Stimulated activated CD4-positive, alpha-beta T cell treated with anti-CD3 and anti-CD28 coated beads, Interleukin-15, amount 100 ng/mL, for 48 hours (primary cell): ENCODE results near the gene MAP3K5.

Source experiments
- DNase-seq, 2 donors: peaks; one replicate each; pipeline ENCODE4 v3.0.0-alpha.2; 2020; ENCODE audit warnings: low read depth in 2 of 2

The MAP3K5 gene

GRCh38 chr6:136749359-136749997 lies 42.8 kb downstream of the MAP3K5 start:
- no peak for DNase-seq

DNA sequence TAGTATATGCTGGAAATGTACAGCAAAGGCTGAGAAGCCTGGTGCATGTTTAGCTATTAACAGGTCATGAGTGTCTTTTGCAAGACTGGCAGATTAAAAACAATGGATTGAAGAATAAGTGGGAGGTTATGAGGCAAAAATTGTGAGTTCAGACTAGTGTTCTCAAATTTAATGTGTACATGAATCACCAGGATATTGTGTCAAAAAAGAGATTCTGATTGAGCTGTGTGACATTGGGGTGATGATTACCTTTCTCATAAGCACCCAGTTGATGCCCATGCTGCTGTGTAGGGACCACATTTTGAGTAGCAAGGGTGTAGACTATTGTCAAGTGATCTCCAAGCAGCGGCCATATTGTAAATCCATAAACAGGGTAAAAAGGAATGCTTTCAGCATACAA lies 44.8 kb downstream of the MAP3K5 start:
- DNase-seq = no peak

GRCh38 chr6:136745300-136745699 lies 47.0 kb downstream of the MAP3K5 start:
- no peak for DNase-seq

- no peak for DNase-seq
These were observed 47.4 kb downstream of the MAP3K5 start for GRCh38 chr6:136744889-136745288.

DNA sequence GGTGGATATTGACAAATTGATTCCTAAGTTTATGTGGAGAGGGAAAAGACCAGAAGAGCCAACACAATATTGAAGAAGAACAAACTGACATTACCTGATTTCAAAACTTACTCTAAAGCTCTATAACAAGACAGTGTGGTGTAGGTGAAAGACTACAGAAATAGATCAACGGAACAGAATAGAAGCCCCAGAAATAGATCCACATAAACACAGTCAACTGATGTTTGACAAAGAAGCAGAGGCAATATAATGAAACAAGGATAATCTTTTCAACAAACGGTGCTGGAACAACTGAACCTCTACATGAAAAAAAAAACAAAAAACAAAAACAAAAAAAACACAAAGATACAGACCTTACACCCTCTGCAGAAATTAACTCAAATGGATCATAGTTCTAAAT lies 50.2 kb downstream of the MAP3K5 start:
- DNase-seq = no peak

- DNase-seq = no peak
These were observed 52.0 kb downstream of the MAP3K5 start for GRCh38 chr6:136740050-136740974.

DNA sequence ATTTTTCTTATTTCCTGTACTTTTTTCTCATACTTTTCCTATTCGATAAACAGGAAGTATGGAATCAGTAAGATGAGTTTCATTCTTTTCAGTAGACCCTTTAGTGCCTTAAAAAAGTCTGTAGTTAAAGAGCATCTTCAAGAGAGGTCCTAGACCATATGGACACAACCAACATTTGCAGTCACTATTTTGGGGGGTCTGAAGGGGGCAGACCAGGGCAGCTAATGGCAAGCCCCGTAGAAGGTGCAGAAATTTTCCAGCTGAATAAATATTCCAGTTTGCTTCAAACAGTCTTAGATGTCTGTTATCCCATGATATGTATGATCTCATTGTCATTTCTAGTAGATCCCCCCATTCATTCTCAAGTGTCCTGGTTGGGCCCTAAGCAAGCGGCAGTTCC lies 52.8 kb downstream of the MAP3K5 start:
- DNase-seq = no peak

DNA sequence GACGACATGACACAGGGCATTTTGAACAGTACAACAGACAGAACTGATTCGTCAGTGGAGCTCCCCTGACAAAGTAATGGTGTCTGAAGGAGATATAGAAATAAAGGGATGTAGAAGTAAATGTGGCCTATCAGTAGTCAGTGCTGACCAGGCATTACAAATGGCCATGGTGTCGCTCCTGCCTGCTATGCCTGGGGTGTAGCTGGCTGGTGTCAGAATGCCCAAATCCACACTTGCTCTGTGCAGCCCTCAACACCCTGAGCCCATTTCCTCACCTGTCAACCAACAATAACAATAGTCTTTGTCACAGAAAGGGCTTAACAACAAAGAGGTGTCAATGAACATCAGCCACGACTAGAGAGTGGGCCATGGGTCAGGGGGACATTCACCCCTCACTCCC lies 53.2 kb downstream of the MAP3K5 start:
- no peak for DNase-seq

DNA sequence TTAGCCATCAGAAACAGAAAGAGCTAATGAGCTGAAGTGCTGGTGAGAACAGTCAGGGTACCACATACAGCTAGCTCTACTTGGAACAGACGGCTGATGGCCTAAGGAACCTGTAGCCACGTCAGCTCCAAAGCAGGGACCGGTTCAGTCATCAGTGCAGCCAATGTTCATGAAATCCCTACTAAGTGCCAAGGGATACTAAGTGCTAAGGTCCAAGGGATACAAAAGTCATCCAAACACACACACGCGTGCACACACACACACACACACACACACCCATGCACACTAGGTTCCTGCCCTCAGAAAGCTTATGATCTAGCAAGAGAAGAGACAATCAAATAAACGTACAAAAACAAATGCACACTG lies 53.6 kb downstream of the MAP3K5 start:
- no peak for DNase-seq

GRCh38 chr6:136737871-136738691 lies 54.2 kb downstream of the MAP3K5 start:
- no peak for DNase-seq

DNA sequence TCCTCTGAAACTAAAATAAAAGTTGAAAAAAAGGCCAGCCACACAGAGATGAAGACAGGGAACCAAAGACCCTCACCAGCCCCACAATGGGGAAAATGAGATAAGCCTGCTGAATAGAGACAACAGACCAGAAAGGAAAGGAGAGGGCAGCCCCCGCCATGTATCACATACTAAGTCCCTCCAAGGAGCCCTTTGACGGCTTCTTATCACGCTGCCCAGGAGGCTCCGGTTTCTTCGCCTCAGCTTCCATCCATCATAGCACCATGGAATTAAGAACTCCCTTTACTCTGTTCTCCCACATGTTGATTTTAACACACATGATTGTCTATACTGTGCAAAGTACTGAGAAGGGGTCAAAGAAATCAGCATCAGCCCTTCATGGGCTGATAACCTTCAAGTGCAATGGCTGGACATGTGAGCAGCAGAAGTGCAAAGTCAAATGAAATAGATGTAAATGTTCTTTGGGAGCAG lies 54.9 kb downstream of the MAP3K5 start:
- DNase-seq = no peak

DNA sequence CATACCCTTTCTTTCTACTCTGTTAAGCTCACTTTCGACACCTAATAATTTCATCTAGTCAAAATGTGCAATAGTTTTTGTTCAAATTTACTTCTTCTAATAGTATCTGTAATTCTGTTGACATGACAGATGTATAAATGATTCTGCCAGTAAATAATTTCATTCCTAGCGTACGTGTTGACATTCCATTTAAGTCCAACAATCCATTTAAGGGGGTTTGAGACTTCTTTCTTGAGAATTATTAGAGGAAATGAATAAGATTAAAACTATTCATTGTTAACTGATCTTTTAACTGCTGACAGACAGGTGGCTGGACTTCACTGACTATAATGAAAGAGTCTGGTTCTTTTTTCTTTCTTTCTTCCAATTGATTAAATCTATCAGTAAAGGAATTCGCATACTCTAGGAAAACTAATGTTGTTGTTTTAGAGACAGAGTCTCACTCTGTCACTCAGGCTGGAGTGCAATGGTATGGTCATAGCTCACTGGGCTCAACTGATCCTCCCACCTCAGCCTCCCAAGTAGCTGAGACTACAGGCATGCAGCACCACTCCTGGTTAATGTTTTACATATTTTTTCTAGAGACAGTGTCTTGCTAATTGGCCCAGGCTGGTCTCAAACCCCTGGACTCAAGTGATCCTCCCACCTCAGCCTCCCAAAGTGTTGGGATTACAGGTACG lies 55.9 kb downstream of the MAP3K5 start:
- DNase-seq = no peak

DNA sequence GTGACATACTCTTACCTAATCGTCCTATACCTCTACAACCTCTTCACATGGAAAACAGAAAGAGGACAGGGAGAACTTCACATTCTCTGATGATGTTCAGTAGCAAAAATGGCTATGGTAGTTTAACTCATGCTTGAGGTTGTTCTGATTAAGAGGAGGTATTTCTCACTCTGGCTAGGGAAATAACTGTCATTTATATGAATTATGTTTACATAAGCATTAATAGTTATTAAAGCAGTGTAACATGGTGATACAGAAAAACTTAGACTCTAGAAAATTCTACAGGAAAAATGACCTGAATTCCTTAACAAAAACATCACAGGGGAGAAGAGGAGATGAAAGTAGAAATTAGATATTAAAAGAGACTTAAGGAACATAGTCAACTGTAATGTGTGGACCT lies 57.3 kb downstream of the MAP3K5 start:
- no peak for DNase-seq

- DNase-seq = no peak
These were observed 59.4 kb downstream of the MAP3K5 start for GRCh38 chr6:136732889-136733288.

DNA sequence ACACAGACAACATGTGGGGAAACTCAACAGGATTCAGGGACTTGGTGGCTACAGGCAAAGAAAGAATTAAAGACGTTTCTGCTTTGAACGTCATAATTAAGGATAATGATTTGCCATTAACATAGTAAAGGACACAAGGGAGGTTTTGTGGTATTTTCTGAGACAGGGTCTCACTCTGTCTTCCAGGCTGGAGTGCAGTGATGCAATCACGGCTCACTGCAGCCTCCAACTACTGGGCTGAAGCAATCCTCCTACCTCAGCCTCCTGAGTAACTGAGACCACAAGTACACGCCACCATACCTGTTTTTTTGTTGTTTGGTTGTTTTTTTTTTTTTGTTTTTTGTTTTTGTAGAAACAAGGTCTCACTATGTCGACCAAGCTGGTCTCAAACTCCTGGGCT lies 62.4 kb downstream of the MAP3K5 start:
- no peak for DNase-seq

DNA sequence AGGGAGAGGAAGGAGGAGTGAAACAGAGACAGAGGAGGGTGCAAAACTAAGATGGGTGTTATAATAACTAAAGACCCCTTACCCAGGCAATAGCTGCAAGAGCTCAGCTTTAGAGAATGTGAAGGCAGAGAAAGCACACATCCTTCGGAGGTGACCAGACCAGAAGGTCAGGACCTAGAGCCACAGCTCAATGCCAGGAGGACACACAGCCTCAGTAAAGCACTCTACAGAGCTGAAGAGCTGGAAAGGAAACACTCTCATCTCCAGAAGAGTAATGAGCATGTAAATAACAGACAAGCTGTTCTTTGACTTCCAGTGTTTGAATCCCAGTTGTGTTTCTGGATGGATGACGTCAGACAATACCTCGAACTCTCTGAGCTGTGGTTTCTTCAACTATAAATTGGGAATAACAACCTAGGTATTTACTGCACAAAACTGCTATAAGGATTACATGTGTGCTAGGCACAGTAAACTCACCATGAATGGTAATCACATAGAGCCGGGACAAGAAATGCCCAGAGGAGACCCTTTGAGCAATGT lies 63.2 kb downstream of the MAP3K5 start:
- DNase-seq = no peak

DNA sequence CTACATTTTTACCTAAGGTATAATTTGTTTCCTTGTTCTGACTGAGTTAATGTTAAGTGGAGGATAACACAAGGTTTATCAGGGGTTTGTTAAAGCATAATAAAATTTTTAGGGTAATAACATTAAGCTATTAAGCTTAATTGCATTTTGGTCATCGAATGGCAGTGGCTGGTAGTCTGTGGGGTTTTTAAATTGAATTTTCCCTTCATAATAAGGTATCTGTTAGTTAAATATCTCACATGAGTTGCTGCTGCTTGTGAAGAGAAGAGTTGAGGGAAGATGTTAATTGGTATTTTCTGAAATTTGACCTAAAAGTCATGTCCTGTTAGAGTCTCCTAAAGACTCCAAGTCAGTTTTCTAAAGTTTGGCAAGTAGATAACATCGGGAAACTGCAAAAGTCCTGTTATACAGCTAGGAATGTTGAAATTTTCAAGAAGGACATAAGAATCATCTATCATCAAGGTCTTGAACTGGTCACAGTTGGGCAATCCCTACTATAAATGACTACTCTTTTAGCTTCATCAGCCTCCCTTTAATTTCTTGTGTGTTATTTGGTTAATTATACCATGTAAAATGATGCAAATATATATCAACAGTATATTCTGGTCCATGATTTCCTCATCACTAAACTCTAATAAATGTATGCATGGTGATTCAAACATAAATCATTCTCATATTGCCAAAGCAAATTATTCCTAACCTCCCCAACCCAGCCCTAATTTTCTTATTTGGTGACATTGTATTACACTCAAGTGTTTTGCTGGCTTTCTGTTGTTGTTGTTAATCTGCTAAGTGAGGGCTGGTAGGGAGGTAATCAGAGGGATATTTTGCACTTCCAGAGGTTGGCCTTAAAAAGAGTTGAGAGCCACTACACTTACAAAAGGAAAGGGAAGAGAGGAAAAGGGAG lies 64.0 kb downstream of the MAP3K5 start:
- DNase-seq = no peak

- no peak for DNase-seq
These were observed 65.3 kb downstream of the MAP3K5 start for GRCh38 chr6:136726837-136727557.

- no peak for DNase-seq
These were observed 67.2 kb downstream of the MAP3K5 start for GRCh38 chr6:136725124-136725523.

DNA sequence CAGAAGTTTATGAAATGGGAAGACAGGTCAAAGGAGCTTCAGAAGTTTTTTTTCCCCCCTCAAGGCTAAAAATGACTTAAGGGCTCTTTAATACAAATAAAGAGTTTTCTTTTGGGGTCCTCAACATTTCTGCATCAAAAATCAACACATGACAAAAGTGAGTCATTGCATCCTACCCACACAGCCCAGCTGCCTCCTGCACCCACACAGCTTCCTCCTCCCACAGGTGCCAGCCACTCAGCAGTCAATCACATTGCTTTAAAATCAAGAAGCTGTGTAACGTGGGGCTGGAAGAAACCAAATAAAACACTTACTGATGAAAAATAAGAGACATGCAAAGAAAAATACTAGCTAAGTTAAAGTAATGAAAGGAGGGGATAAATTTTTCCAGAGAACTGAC lies 68.5 kb downstream of the MAP3K5 start:
- no peak for DNase-seq
